CD4-positive, alpha-beta T cell (primary cell): Measurements from ENCODE around the gene VSIG4. TPM values are rescaled to one million over a fixed set of nuclear protein-coding genes. Genes with fewer than 3 reads are reported as not detected.

ENCODE experiments used
- ATAC-seq: fragments of 200-7000 bp; cut with Tn5 transposase; one replicate; pipeline ENCODE4 v1.10.0; 2022; ENCODE audit warnings: mild to moderate bottlenecking; ENCODE audit not compliant: poor library complexity
- CTCF ChIA-PET: fragments of 350-600 bp; sonication (Branson Sonifier 250); formaldehyde crosslinking; loops from one replicate; lab custom pipeline; 2021; ENCODE audit warnings: antibody characterized with exemption, inconsistent platforms; lab: Charles Lee
- POLR2A ChIA-PET: fragments of 350-600 bp; sonication (Branson Sonifier 250); formaldehyde crosslinking; loops from one replicate; lab custom pipeline; 2021; ENCODE audit warnings: antibody characterized with exemption, inconsistent platforms; lab: Charles Lee
- DNase-seq, 14 experiments: peaks; one replicate each; pipeline ENCODE4 v3.0.0-alpha.2; 2013 to 2020; ENCODE audit warnings: mixed read lengths in 2 of 14
- H3K27ac ChIP-seq, 2 donors: one replicate each; pipeline versions ENCODE4 v1.5.1 to v1.7.0; 2013; ENCODE audit warnings: low read length in 2 of 2, low read depth in 1 of 2, mild to moderate bottlenecking in 1 of 2
- H3K27me3 ChIP-seq, 2 experiments: 1 replicate in 1 of 2; 2 replicates in 1 of 2; pipeline versions ENCODE4 v1.6.1 to v1.7.0; 2013; ENCODE audit warnings: low read length in 2 of 2, control low read depth in 1 of 2, mild to moderate bottlenecking in 1 of 2, moderate library complexity in 1 of 2; ENCODE audit not compliant: insufficient read depth in 2 of 2, control insufficient read depth in 1 of 2
- H3K36me3 ChIP-seq: one replicate; pipeline ENCODE4 v1.6.1; 2013; ENCODE audit warnings: low read length, control low read depth; ENCODE audit not compliant: insufficient read depth
- H3K4me1 ChIP-seq: one replicate; pipeline ENCODE4 v1.6.1; 2013; ENCODE audit warnings: low read length, control low read depth; ENCODE audit not compliant: insufficient read depth
- H3K4me3 ChIP-seq: one replicate; pipeline ENCODE4 v1.5.1; 2013; ENCODE audit warnings: mild to moderate bottlenecking, low read length, moderate library complexity
- H3K9me3 ChIP-seq, 2 experiments: 1 replicate in 1 of 2; 2 replicates in 1 of 2; pipeline versions ENCODE4 v1.6.1 to v1.7.0; 2013; ENCODE audit warnings: low read length in 2 of 2, mild to moderate bottlenecking in 2 of 2, control low read depth in 1 of 2, moderate library complexity in 1 of 2; ENCODE audit not compliant: control insufficient read depth in 1 of 2, insufficient read depth in 1 of 2
- H3K27ac Mint-ChIP-seq: one replicate; pipeline ENCODE4 v1.8.0; 2020; ENCODE audit warnings: mixed read lengths
- H3K27me3 Mint-ChIP-seq: one replicate; pipeline ENCODE4 v1.8.0; 2021; ENCODE audit warnings: mixed read lengths
- H3K36me3 Mint-ChIP-seq: one replicate; pipeline ENCODE4 v1.8.0; 2021; ENCODE audit warnings: low read depth, mixed read lengths
- H3K4me1 Mint-ChIP-seq: one replicate; pipeline ENCODE4 v1.8.0; 2021; ENCODE audit warnings: low read depth, mixed read lengths
- H3K4me3 Mint-ChIP-seq: one replicate; pipeline ENCODE4 v1.8.0; 2020; ENCODE audit warnings: mild to moderate bottlenecking, mixed read lengths
- H3K9me3 Mint-ChIP-seq: one replicate; pipeline ENCODE4 v1.8.0; 2020; ENCODE audit warnings: mixed read lengths
- intact Hi-C, 2 experiments: fragments of 100-400 bp; cut with DNase I in 1 of 2; cut with micrococcal nuclease in 1 of 2; formaldehyde crosslinking; loops; one replicate each; pipeline versions ENCODE4 v1.15.1 to v1.9.0; 2023 to 2025; cut with DNase I, micrococcal nuclease
- total RNA-seq, 174 experiments: library from RNA in 2 of 174; stranded (reverse) in 2 of 174; gene quantifications; one replicate each; pipeline ENCODE4 v1.2.3 and lab custom pipeline; 2021 to 2026
- TF ChIP-seq, protein P1 (sequence below): fragments of 200-600 bp; IDR thresholded peaks from one replicate; pipeline ENCODE4 v1.8.0; 2022; ENCODE audit warnings: antibody characterized with exemption, mild to moderate bottlenecking

Gene VSIG4
- total RNA-seq, 2 experiments from 2014 or later, result 0.11 TPM; not detected in 1

DNA sequence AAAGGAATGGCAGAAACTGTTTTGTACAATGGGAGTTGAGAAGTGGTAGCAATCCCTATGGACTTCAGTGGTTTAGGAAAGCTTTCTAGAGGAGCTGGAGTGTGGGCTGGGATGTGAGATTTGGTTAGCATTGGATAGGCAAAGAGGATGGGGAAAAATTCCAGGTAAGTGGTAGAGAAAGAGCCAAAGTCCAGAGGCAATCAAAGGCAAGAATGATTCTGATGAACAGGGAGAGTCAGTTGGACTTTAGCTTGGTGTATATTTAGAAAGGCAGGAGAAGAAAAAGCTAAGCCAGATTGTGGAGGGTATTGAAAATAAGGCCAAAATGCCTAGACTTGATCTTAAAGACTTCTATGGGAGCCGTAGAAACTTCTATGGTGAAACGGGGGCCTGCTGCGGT lies 3.7 kb upstream of the VSIG4 start:
- CTCF ChIA-PET, result no interaction called here
- intact Hi-C loops, result no loop called here
- Mint-ChIP-seq H3K4me1 (peaks cover 27% of the 10 kb centered on the region), H3K27ac (no peak overlapping the region), H3K4me3 (no peak overlapping the region), H3K27me3 (no peaks in the 10 kb centered on the region), H3K9me3 (no peaks in the 10 kb centered on the region), H3K36me3 (no peaks in the 10 kb centered on the region)
- POLR2A ChIA-PET, result no interaction called here
- TF ChIP-seq, protein P1, sequence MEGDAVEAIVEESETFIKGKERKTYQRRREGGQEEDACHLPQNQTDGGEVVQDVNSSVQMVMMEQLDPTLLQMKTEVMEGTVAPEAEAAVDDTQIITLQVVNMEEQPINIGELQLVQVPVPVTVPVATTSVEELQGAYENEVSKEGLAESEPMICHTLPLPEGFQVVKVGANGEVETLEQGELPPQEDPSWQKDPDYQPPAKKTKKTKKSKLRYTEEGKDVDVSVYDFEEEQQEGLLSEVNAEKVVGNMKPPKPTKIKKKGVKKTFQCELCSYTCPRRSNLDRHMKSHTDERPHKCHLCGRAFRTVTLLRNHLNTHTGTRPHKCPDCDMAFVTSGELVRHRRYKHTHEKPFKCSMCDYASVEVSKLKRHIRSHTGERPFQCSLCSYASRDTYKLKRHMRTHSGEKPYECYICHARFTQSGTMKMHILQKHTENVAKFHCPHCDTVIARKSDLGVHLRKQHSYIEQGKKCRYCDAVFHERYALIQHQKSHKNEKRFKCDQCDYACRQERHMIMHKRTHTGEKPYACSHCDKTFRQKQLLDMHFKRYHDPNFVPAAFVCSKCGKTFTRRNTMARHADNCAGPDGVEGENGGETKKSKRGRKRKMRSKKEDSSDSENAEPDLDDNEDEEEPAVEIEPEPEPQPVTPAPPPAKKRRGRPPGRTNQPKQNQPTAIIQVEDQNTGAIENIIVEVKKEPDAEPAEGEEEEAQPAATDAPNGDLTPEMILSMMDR, result no peak
- Histone ChIP-seq H3K4me3 (no peak overlapping the region), H3K36me3 (no peaks in the 10 kb centered on the region), H3K9me3 (no peaks in the 10 kb centered on the region), H3K27me3 (no peaks in the 10 kb centered on the region), H3K27ac (no peak overlapping the region), H3K4me1 (peaks cover 13% of the 10 kb centered on the region)
- DNase-seq (no peak), ATAC-seq (no peak)

DNA sequence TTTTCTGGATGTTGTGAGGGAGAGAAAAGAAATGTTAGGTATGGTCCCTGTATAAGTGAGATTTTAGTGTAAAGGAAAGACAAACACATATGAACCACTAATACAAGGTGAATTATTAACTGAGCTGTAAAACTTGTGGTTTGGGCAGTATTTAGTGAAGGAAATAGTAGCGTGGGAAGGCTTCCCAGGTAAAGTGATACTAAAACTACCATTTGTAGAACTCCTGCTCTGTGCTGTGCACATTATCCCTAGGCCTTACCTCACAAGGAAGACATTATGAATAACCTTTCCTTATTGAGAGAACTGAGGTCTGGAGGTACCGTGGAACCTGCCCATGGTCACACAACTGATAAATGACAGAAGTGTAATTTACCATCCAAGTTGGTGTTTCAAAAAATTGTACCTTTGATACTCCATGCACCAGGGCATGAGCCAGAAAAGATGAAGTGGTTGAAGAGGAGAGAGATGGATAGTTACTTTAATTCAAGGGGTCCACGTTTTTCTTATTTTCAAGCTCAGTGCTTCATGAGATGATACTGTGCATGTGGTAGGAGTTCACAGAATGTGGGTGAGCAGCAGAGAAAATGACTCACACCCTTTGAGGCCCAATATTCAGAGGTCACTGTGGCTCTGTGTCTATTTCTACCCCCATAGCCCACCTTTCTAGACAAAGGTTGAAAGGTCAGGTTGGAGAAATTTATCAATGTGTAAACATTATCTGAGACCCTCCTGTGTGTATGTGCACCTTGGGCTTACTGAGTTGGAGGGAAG lies 2.6 kb upstream of the VSIG4 start:
- Histone ChIP-seq H3K27me3 (no peaks in the 10 kb centered on the region), H3K4me3 (no peak overlapping the region), H3K4me1 (peaks cover 10% of the 10 kb centered on the region), H3K27ac (no peak overlapping the region), H3K9me3 (no peaks in the 10 kb centered on the region), H3K36me3 (no peaks in the 10 kb centered on the region)
- ChIA-PET CTCF (no interaction called here), POLR2A (no interaction called here)
- Mint-ChIP-seq H3K27me3 (no peaks in the 10 kb centered on the region), H3K9me3 (no peaks in the 10 kb centered on the region), H3K36me3 (no peaks in the 10 kb centered on the region), H3K4me3 (no peak overlapping the region), H3K27ac (no peak overlapping the region), H3K4me1 (peaks cover 27% of the 10 kb centered on the region)
- ATAC-seq, result no peak
- no peak for DNase-seq
- TF ChIP-seq, protein P1, result no peak
- intact Hi-C loops, result no loop called here

DNA sequence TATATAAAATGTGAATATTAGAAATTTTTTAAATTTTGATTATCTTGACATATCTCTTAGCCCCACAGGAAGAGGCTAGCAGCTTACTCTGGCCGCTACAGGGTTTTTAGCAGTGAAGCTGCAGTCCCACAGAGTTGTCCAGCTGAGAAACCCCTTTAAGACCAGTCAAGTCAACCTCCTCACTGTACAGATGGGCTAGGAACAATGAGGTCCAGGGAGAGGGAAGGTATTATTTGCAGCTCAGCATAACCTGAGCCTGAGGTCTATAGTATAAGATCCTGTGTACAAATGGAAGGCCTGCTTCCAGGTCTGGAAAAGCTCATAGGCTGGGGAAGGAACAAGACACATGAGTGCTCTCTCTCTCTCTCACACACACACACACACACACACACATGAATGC lies 1.8 kb downstream of the VSIG4 start:
- no peaks in the 10 kb centered on the region for H3K9me3 Mint-ChIP-seq
- intact Hi-C loops, result no loop called here
- CTCF ChIA-PET, result no interaction called here
- Histone ChIP-seq H3K36me3 (no peaks in the 10 kb centered on the region), H3K4me1 (no peaks in the 10 kb centered on the region), H3K27me3 (no peaks in the 10 kb centered on the region), H3K9me3 (no peaks in the 10 kb centered on the region), H3K4me3 (no peak overlapping the region), H3K27ac (no peak overlapping the region)
- H3K4me1 Mint-ChIP-seq, result peaks cover 4% of the 10 kb centered on the region
- no peaks in the 10 kb centered on the region for H3K27me3 Mint-ChIP-seq
- POLR2A ChIA-PET, result interaction anchor here (1.1 kb wide), 1 partner anchor 9 kb away, joined by 4 read pairs; no protein-coding TSS in a partner anchor
- ATAC-seq (no peak), DNase-seq (no peak)
- no peaks in the 10 kb centered on the region for H3K36me3 Mint-ChIP-seq
- H3K27ac Mint-ChIP-seq, result no peak overlapping the region
- H3K4me3 Mint-ChIP-seq, result no peak overlapping the region
- TF ChIP-seq, protein P1, result no peak
